Breast epithelium (tissue), 3 donors: Measurements from ENCODE around the gene MSANTD1.

Source experiments
- CTCF ChIP-seq, 3 donors: fragments of 450-650 bp; IDR thresholded peaks; one replicate each; pipeline ENCODE4 v1.5.1; 2016 to 2017; ENCODE audit warnings: antibody characterized with exemption in 3 of 3, mild to moderate bottlenecking in 3 of 3, moderate library complexity in 3 of 3
- POLR2A ChIP-seq: fragments of 450-650 bp; IDR thresholded peaks from one replicate; pipeline ENCODE4 v1.6.1; 2016; ENCODE audit warnings: antibody characterized with exemption, mild to moderate bottlenecking, moderate library complexity

- TF ChIP-seq CTCF (IDR thresholded peaks at IDR 0.05) (no peak), POLR2A (no peak)
Measured at GRCh38 chr4:3302786-3303564, 54.0 kb downstream of the MSANTD1 start.
